Naive B cell (primary cell): ENCODE data around the gene MYMK. TPM values are rescaled to one million over a fixed set of nuclear protein-coding genes. Genes with fewer than 3 reads are reported as not detected.

ENCODE experiments used
- ATAC-seq, 2 donors: fragments of 150-1000 bp; cut with Tn5 transposase; 2 replicates each; pipeline ENCODE4 v1.10.0; 2021; ENCODE audit warnings: low read depth in 2 of 2, mild to moderate bottlenecking in 2 of 2, moderate library complexity in 2 of 2
- DNase-seq: peaks from one replicate; pipeline ENCODE4 v3.0.0; 2022
- H3K27ac Mint-ChIP-seq, 6 donors: one replicate each; pipeline ENCODE4 v1.8.0; 2020 to 2022; ENCODE audit warnings: mild to moderate bottlenecking in 6 of 6, mixed read lengths in 6 of 6, moderate library complexity in 5 of 6, inconsistent platforms in 2 of 6
- H3K27me3 Mint-ChIP-seq, 3 donors: one replicate each; pipeline ENCODE4 v1.8.0; 2021 to 2022; ENCODE audit warnings: mixed read lengths in 3 of 3, mild to moderate bottlenecking in 1 of 3
- H3K36me3 Mint-ChIP-seq, 2 donors: one replicate each; pipeline ENCODE4 v1.8.0; 2020 to 2022; ENCODE audit warnings: mixed read lengths in 2 of 2, inconsistent platforms in 1 of 2, mild to moderate bottlenecking in 1 of 2
- H3K4me1 Mint-ChIP-seq, 3 donors: one replicate each; pipeline ENCODE4 v1.8.0; 2020 to 2022; ENCODE audit warnings: mixed read lengths in 3 of 3, inconsistent platforms in 1 of 3, mild to moderate bottlenecking in 1 of 3, moderate library complexity in 1 of 3
- H3K4me3 Mint-ChIP-seq, 8 donors: one replicate each; pipeline ENCODE4 v1.8.0; 2020 to 2022; ENCODE audit warnings: mild to moderate bottlenecking in 8 of 8, mixed read lengths in 8 of 8, moderate library complexity in 8 of 8, inconsistent platforms in 2 of 8
- H3K9me3 Mint-ChIP-seq, 7 donors: one replicate each; pipeline ENCODE4 v1.8.0; 2020 to 2022; ENCODE audit warnings: mixed read lengths in 7 of 7, mild to moderate bottlenecking in 5 of 7, inconsistent platforms in 2 of 7, moderate library complexity in 1 of 7
- polyA plus RNA-seq, 6 donors: library from polyadenylated mRNA; unstranded; fragments of 300-500 nt; fragmentation: Illumina TruSeq; gene quantifications; one replicate each; pipeline ENCODE4 v1.2.3, GENCODE V29; 2021; ENCODE audit warnings: low read depth in 6 of 6

Gene MYMK
- polyA plus RNA-seq, 6 donors from 2014 or later = not detected

GRCh38 chr9:133507246-133507965, 17.4 kb downstream of the MYMK start:
- ATAC-seq = no peak

GRCh38 chr9:133506653-133507038, 18.1 kb downstream of the MYMK start:
- H3K4me1 Mint-ChIP-seq = peaks cover 0 to 6% (median 5%) of the 10 kb centered on the region in 3 donors
- H3K27me3 Mint-ChIP-seq = peaks cover 13 to 45% (median 26%) of the 10 kb centered on the region in 3 donors
- ATAC-seq = no peak
- no peak overlapping the region for H3K27ac Mint-ChIP-seq
- no peak for DNase-seq
- peaks cover 5 to 24% (median 19%) of the 10 kb centered on the region in 7 donors for H3K9me3 Mint-ChIP-seq
- no peak overlapping the region for H3K4me3 Mint-ChIP-seq
- peaks cover under 1 to 11% of the 10 kb centered on the region in 2 donors for H3K36me3 Mint-ChIP-seq

More at GRCh38 chr9:133507246-133507965, 17.4 kb downstream of the MYMK start:
- Mint-ChIP-seq H3K9me3 (peaks cover 3 to 17% (median 13%) of the 10 kb centered on the region in 7 donors), H3K27me3 (peaks cover 13 to 41% (median 21%) of the 10 kb centered on the region in 3 donors), H3K4me1 (peaks cover 0 to 6% (median 5%) of the 10 kb centered on the region in 3 donors), H3K4me3 (no peak overlapping the region), H3K27ac (no peak overlapping the region), H3K36me3 (peaks cover 0 to 4% of the 10 kb centered on the region in 2 donors)
- DNase-seq = no peak

GRCh38 chr9:133505901-133506652, 18.7 kb downstream of the MYMK start:
- Mint-ChIP-seq H3K36me3 (peaks cover 6 to 17% of the 10 kb centered on the region in 2 donors), H3K27me3 (peaks cover 18 to 50% (median 32%) of the 10 kb centered on the region in 3 donors), H3K27ac (no peak overlapping the region), H3K4me3 (no peak overlapping the region), H3K9me3 (peaks cover 10 to 30% (median 25%) of the 10 kb centered on the region in 7 donors), H3K4me1 (peaks cover 0 to 6% (median 5%) of the 10 kb centered on the region in 3 donors)
- DNase-seq (no peak), ATAC-seq (no peak)

- H3K27ac Mint-ChIP-seq = no peak overlapping the region
- H3K27me3 Mint-ChIP-seq = peaks cover 18 to 57% (median 40%) of the 10 kb centered on the region in 3 donors
Measured at GRCh38 chr9:133505186-133505830, 19.5 kb downstream of the MYMK start.

GRCh38 chr9:133502112-133502511, 22.6 kb downstream of the MYMK start:
- no peak for ATAC-seq

More at GRCh38 chr9:133505186-133505830, 19.5 kb downstream of the MYMK start:
- peaks cover 13 to 33% (median 28%) of the 10 kb centered on the region in 7 donors for H3K9me3 Mint-ChIP-seq
- ATAC-seq = no peak
- no peak overlapping the region for H3K4me3 Mint-ChIP-seq
- peaks cover 6 to 23% of the 10 kb centered on the region in 2 donors for H3K36me3 Mint-ChIP-seq
- H3K4me1 Mint-ChIP-seq = peaks cover 0 to 6% (median 5%) of the 10 kb centered on the region in 3 donors
- DNase-seq = no peak

GRCh38 chr9:133499892-133500270, 24.9 kb downstream of the MYMK start:
- H3K9me3 Mint-ChIP-seq = peaks cover 13 to 35% (median 28%) of the 10 kb centered on the region in 7 donors

More at GRCh38 chr9:133502112-133502511, 22.6 kb downstream of the MYMK start:
- Mint-ChIP-seq H3K4me1 (no peaks in the 10 kb centered on the region), H3K27me3 (peaks cover 13 to 53% (median 53%) of the 10 kb centered on the region in 3 donors), H3K27ac (no peak overlapping the region), H3K9me3 (peaks cover 13 to 35% (median 28%) of the 10 kb centered on the region in 7 donors), H3K36me3 (peaks cover 6 to 23% of the 10 kb centered on the region in 2 donors), H3K4me3 (no peak overlapping the region)
- no peak for DNase-seq

GRCh38 chr9:133499132-133499891, 25.4 kb downstream of the MYMK start:
- DNase-seq (no peak), ATAC-seq (no peak)
- Mint-ChIP-seq H3K9me3 (peaks cover 13 to 33% (median 28%) of the 10 kb centered on the region in 7 donors), H3K36me3 (peaks cover 6 to 23% of the 10 kb centered on the region in 2 donors), H3K4me1 (no peaks in the 10 kb centered on the region), H3K27ac (no peak overlapping the region), H3K4me3 (no peak overlapping the region), H3K27me3 (peaks cover 13 to 50% (median 45%) of the 10 kb centered on the region in 3 donors)

More at GRCh38 chr9:133499892-133500270, 24.9 kb downstream of the MYMK start:
- H3K4me3 Mint-ChIP-seq = no peak overlapping the region
- H3K27ac Mint-ChIP-seq = no peak overlapping the region
- ATAC-seq = no peak
- no peaks in the 10 kb centered on the region for H3K4me1 Mint-ChIP-seq
- DNase-seq = no peak
- H3K27me3 Mint-ChIP-seq = peaks cover 13 to 50% (median 45%) of the 10 kb centered on the region in 3 donors
- H3K36me3 Mint-ChIP-seq = peaks cover 6 to 23% of the 10 kb centered on the region in 2 donors

- Mint-ChIP-seq H3K4me3 (no peak overlapping the region), H3K27ac (no peak overlapping the region), H3K4me1 (no peaks in the 10 kb centered on the region), H3K27me3 (peaks cover 13 to 36% (median 28%) of the 10 kb centered on the region in 3 donors), H3K9me3 (peaks cover 7 to 16% (median 11%) of the 10 kb centered on the region in 7 donors), H3K36me3 (peaks cover 6 to 16% of the 10 kb centered on the region in 2 donors)
- no peak for DNase-seq
- ATAC-seq = no peak
Measured at GRCh38 chr9:133496861-133497842, 27.6 kb downstream of the MYMK start.

- H3K4me1 Mint-ChIP-seq = no peaks in the 10 kb centered on the region
- DNase-seq = no peak
- ATAC-seq = no peak
- H3K27me3 Mint-ChIP-seq = peaks cover 8 to 31% (median 16%) of the 10 kb centered on the region in 3 donors
- peaks cover 0 to 3% (median 0%) of the 10 kb centered on the region in 7 donors for H3K9me3 Mint-ChIP-seq
- no peak overlapping the region for H3K4me3 Mint-ChIP-seq
- peaks cover 0 to under 1% of the 10 kb centered on the region in 2 donors for H3K36me3 Mint-ChIP-seq
- no peak overlapping the region for H3K27ac Mint-ChIP-seq
Measured at GRCh38 chr9:133495327-133496293, 29.1 kb downstream of the MYMK start.

- H3K27me3 Mint-ChIP-seq = peaks cover 4 to 29% (median 18%) of the 10 kb centered on the region in 3 donors
- peak overlapping the region in 1 of 6 donors; percentile 58 for H3K27ac Mint-ChIP-seq
- H3K36me3 Mint-ChIP-seq = no peaks in the 10 kb centered on the region
- no peak overlapping the region for H3K4me3 Mint-ChIP-seq
- no peaks in the 10 kb centered on the region for H3K4me1 Mint-ChIP-seq
- no peaks in the 10 kb centered on the region for H3K9me3 Mint-ChIP-seq
- no peak for DNase-seq
- no peak for ATAC-seq
Measured at GRCh38 chr9:133494636-133495326, 30.0 kb downstream of the MYMK start.
